Epidermal melanocyte (primary cell): ENCODE results near the gene FKBP1B.
"Not testable (repeated sequence)": the region's sequence is repeated elsewhere in the genome, so short reads cannot be mapped to it uniquely, and the experiment has no call there.

Experiments
- DNase-seq: peaks from one replicate; pipeline ENCODE4 v3.0.0; 2011; ENCODE audit warnings: low spot score; ENCODE audit not compliant: insufficient read length

The FKBP1B gene

DNA sequence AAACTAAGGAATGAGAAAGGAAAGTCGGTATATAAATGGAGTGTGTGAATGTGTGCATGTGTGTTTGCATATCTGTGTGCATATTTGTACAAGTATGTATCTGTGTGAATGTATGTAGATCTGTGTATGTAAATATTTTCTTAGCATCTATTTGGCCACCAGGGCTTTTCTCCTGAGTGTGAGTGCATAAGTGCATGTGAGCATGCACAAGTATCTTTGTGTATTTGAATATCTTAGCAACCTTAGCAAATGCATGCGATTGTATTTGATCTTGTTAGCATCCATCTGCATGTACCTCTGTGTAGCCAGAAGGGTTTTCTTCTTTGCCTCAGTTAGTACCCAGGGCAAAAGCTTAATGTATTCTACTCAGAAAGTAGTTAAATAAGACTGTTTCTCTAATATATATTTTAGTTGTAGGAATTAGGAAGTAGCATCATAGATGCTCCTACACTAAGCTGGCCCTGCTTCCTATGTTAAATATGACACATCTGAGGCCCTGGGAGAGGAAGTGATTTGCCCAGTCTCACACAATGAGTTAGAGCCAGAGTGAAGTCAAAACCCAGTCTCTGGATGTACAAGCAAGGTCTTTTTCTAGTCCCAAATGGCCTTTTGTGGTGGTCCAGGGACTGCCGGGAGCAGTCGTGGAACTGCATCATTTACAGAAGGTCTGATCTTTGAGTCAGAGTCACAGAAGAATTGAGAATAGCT is 9.2 kb downstream of the FKBP1B start:
- DNase-seq: no peak

DNA sequence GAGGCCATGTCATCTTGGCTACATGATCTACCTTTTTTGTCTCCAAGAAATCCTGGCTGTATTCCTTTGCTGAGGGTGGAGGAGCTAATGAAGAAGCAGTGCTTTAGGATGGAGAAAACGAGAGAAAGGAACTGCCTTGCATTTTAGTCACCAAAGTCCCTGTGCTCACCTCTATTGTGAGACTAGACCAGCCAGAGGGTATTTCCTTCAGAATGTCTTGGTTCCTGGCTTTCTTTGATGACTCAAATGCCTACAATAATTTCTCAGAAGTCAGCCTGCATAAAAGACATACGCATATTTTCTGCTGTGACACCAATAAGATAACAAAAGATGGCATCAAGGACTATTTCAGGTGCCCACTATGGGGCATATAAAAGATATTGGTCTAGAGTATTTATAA is 15.8 kb downstream of the FKBP1B start:
- DNase-seq: no peak

GRCh38 chr2:24072259-24072658 is 22.7 kb downstream of the FKBP1B start:
- DNase-seq: no peak

- no peak for DNase-seq
These were observed 24.3 kb downstream of the FKBP1B start for GRCh38 chr2:24073816-24074215.

GRCh38 chr2:24075259-24075658 is 25.7 kb downstream of the FKBP1B start:
- no peak for DNase-seq

DNA sequence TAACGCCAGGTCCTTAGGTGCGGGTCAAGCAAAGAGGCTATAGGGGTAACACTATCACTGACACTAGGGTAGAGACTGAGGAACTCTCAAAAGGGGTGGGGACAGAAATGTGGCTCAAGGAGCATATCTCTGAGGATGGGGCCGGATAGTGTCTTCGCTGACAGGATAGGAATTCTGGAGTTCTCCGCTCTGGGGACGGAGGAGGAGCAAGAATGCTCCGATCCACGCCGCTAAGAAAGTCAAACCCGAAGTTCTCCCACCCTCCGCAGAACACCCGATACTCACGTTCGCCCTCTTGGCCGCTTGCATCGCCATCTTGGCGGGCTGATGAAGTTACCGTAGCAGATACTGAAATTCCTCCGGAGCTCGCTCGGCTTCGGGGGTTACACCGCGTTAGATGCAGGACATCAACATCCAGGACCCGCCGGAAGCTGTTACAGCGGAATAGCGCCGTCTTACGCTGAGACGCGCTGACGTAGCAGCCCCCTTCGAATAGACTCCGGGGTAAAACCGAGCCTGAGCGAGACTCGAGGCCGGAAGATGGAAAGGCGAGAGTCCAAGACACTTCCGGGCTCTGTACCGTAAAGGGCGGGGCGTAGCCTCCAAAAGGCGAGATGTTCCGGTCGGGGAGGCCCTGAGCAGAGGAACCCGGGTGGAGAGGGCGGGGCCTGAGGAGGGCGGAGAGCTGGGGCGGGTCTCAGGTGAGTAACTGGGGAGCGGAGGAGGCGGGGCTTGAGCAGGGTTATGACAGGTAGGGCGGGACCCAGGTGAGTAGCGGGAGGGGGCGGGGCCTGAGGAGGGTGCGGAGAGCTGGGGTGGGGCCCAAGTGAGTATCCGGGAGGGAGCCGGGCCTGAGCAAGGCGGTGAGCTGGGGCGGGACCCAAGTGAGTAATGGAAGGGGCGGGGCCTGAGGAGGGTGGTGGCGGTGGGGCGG is 26.6 kb downstream of the FKBP1B start, which contains the start of gene SF3B6:
Gene SF3B6 (minus strand): TSS at position 412 of the 934 bp plus-strand sequence. CDS start 97 bp downstream, at position 315.
- DNase-seq: peak; percentile 86

GRCh38 chr2:24076849-24077534 is 27.5 kb downstream of the FKBP1B start:
- no peak for DNase-seq

GRCh38 chr2:24077535-24077877 is 28.0 kb downstream of the FKBP1B start:
- no peak for DNase-seq

DNA sequence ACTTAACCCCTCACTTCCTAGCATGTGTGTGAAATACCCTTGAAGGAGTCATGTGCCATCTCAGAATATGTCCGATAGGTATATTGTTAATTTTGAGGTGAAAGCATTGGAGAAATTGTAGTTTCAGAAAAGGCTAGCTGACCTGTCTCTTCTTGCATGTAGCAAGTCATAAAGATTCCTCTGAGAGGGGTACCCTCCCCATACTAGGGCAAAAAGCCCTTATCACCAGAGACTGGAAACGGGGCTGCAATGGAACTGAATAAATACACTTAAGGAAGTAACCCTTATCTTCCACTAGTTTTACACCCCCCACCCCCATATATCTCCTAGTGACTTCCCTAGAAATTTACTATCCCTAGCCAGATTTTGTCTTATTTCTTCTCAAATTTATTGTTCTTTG is 28.3 kb downstream of the FKBP1B start:
- no peak for DNase-seq

DNA sequence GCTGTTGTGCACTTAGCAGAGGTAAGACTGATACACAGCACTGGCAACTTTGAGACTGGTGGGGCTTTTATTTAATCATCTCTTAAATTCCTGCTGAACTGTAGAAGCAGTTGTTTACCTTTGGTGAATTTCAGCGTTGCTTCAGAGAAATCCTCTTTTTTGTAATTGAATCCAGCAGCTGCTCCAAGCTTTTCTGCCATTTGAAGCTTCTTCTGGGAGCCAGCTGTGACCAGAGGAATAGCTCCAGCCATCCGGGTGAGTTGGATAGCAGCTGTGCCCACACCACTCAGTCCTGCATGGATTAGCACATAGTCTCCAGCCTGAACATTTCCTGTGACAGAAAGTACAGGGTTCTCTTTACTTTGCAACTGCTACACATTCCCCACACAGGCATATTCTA is 31.2 kb downstream of the FKBP1B start:
- no peak for DNase-seq

GRCh38 chr2:24082787-24083566 is 33.4 kb downstream of the FKBP1B start:
- DNase-seq: no peak

GRCh38 chr2:24083567-24084385 is 34.2 kb downstream of the FKBP1B start:
- peak; percentile 59 for DNase-seq

GRCh38 chr2:24084386-24085199 is 35.1 kb downstream of the FKBP1B start, which contains the start of gene TP53I3:
TSS of gene TP53I3 (minus strand) at chr2:24084834. CDS start at chr2:24084326, 508 bp downstream.
- peak; percentile 74 for DNase-seq

DNA sequence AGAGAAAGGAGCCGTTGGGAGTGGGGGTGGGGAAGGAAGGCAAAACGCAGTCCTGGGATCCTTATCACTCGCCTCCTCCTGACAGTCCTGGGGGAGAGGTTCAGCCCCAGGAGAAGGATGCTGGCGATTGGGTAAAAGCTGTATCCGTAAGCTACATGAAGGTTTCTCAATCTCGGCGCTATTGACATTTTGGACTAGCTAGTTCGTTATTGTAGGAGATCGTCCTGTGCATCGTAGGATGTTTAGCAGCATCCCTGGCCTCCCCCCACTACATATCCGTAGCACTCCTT is 35.6 kb downstream of the FKBP1B start:
- DNase-seq: no peak

GRCh38 chr2:24086241-24086640 is 36.7 kb downstream of the FKBP1B start:
- no peak for DNase-seq

DNA sequence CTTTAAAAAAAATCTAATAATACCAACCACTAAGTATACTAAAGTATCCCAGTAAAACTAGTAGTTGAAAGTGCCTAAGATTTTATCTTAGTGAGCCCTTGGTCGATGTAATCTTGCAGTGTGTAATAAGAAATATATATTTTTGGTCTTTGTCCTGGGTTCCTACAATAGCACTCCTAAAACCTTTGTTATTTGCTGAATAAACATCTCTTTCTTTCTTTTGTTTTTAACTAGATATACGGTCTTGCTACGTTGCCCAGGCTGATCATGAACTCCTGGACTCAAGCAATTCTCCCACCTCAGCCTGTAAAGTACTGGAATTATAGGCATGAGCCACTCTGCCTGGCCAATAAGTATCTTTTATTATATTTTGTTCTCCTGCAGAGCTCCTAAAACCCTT is 37.5 kb downstream of the FKBP1B start:
- DNase-seq: no peak

- no peak for DNase-seq
These were observed 39.3 kb downstream of the FKBP1B start for GRCh38 chr2:24088821-24089359.

DNA sequence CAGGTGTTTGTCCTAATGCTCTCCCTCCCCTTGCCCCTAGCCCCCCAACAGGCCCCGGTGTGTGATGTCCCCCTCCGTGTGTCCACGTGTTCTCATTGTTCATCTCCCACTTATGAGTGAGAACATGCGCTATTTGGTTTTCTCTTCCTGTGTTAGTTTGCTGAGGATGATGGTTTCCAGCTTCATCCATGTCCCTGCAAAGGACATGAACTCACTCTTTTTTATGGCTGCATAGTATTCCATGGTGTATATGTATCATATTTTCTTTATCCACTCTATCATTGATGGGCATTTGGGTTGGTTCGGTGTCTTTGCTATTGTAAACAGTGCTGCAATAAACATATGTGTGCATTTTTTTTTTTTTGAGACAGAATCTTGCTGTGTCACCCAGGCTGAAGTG is 43.7 kb downstream of the FKBP1B start:
- not testable (repeated sequence) for DNase-seq

DNA sequence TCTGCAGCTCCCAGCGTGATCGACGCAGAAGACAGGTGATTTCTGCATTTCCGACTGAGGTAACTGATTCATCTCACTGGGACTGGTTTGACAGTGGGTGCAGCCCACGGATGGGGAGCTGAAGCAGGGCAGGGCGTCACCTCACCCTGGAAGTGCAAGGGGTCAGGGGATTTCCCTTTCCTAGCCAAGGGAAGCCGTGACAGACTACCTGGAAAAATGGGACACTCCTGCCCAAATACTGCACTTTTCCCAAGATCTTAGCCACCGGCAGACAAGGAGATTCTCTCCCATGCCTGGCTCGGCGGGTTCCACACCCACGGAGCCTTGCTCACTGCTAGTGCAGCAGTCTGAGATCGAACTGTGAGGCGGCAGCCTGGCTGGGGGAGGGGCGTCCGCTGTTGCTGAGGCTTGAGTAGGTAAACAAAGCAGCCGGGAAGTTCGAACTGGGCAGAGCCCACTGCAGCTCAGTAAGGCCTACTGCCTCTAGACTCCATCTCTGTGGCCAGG is 45.7 kb downstream of the FKBP1B start:
- DNase-seq: not testable (repeated sequence)
